OCI-LY3 (cell line): ENCODE measurements around the gene VSIG1.

Experiments
- H2AFZ ChIP-seq: fragments of 200-600, 300-600 bp; shearing (Covaris generic); 2 replicates; pipeline ENCODE4 v1.6.0; 2014; ENCODE audit warnings: antibody characterized with exemption, low read depth, low read length
- H3K27ac ChIP-seq: fragments of 200-600, 300-600 bp; sonication (generic); 2 replicates; pipeline ENCODE4 v1.5.1; 2014; ENCODE audit warnings: mild to moderate bottlenecking, low read length, moderate library complexity, mixed read lengths
- H3K27me3 ChIP-seq: fragments of 200-600, 300-600 bp; sonication (generic); 2 replicates; pipeline ENCODE4 v1.6.1; 2014; ENCODE audit warnings: low read depth, low read length, mixed read lengths
- H3K36me3 ChIP-seq: fragments of 200-600, 300-600 bp; sonication (generic); replicated peaks from 2 replicates; pipeline ENCODE3; 2014; ENCODE audit warnings: low read depth, low read length, mixed read lengths
- H3K4me1 ChIP-seq: fragments of 300-600, 200-600 bp; sonication (generic); 2 replicates; pipeline ENCODE4 v1.6.1; 2014; ENCODE audit warnings: low read length, mixed read lengths
- H3K4me2 ChIP-seq: fragments of 200-600, 300-600 bp; sonication (generic); 2 replicates; pipeline ENCODE4 v1.6.1; 2014; ENCODE audit warnings: low read length, mixed read lengths
- H3K4me3 ChIP-seq: fragments of 300-600, 200-600 bp; sonication (generic); 2 replicates; pipeline ENCODE4 v1.5.1; 2014; ENCODE audit warnings: antibody characterized with exemption, mild to moderate bottlenecking, low read length, moderate library complexity
- H3K79me2 ChIP-seq: fragments of 300-600, 200-600 bp; shearing (Covaris generic); 2 replicates; pipeline ENCODE4 v1.6.1; 2014; ENCODE audit warnings: mild to moderate bottlenecking, low read length, mixed read lengths
- H3K9ac ChIP-seq: fragments of 300-600, 200-600 bp; shearing (Covaris generic); 2 replicates; pipeline ENCODE4 v1.6.0; 2014; ENCODE audit warnings: mild to moderate bottlenecking, low read length, moderate library complexity
- H3K9me3 ChIP-seq: fragments of 200-600, 300-600 bp; shearing (Covaris generic); 2 replicates; pipeline ENCODE4 v1.6.1; 2014; ENCODE audit warnings: low read length, mixed read lengths; ENCODE audit not compliant: insufficient read depth
- H4K20me1 ChIP-seq: fragments of 200-600, 300-600 bp; sonication (generic); 2 replicates; pipeline ENCODE4 v1.6.1; 2016; ENCODE audit warnings: low read length, mixed read lengths; ENCODE audit not compliant: insufficient read depth
- CTCF ChIP-seq: fragments of 200-600, 300-600 bp; sonication (generic); IDR thresholded peaks from 2 replicates; pipeline ENCODE4 v1.5.1; 2014; ENCODE audit warnings: antibody characterized with exemption, low read length, low read depth
- EZH2phosphoT487 ChIP-seq: fragments of 200-600 bp; shearing (Covaris generic); IDR thresholded peaks from 2 replicates; pipeline ENCODE4 v1.6.1; 2018; ENCODE audit warnings: antibody characterized with exemption, mixed run types, low read depth

VSIG1 gene

GRCh38 chrX:108070891-108071290 is 26.0 kb downstream of the VSIG1 start:
- Histone ChIP-seq H3K4me2 (no peak overlapping the region), H3K36me3 (no peaks in the 10 kb centered on the region), H3K4me1 (no peaks in the 10 kb centered on the region), H4K20me1 (no peaks in the 10 kb centered on the region), H3K9me3 (no peaks in the 10 kb centered on the region), H3K79me2 (no peaks in the 10 kb centered on the region), H3K27ac (no peak overlapping the region), H3K9ac (no peak overlapping the region), H2AFZ (no peak overlapping the region), H3K27me3 (no peaks in the 10 kb centered on the region), H3K4me3 (no peak overlapping the region)
- TF ChIP-seq CTCF (no peak), EZH2phosphoT487 (no peak)

- H3K27ac ChIP-seq = no peak overlapping the region
- no peak overlapping the region for H3K4me3 ChIP-seq
- H3K9me3 ChIP-seq = no peaks in the 10 kb centered on the region
- no peak overlapping the region for H3K4me2 ChIP-seq
- H4K20me1 ChIP-seq = no peaks in the 10 kb centered on the region
- TF ChIP-seq EZH2phosphoT487 = no peak
- no peak for TF ChIP-seq CTCF
- H3K9ac ChIP-seq = no peak overlapping the region
- no peaks in the 10 kb centered on the region for H3K27me3 ChIP-seq
- H3K4me1 ChIP-seq = no peaks in the 10 kb centered on the region
- H2AFZ ChIP-seq = no peak overlapping the region
- H3K79me2 ChIP-seq = no peaks in the 10 kb centered on the region
- no peaks in the 10 kb centered on the region for H3K36me3 ChIP-seq
Measured at GRCh38 chrX:108071578-108071977, 26.7 kb downstream of the VSIG1 start.

- Histone ChIP-seq H3K9ac (no peak overlapping the region), H3K4me2 (no peak overlapping the region), H4K20me1 (no peaks in the 10 kb centered on the region), H3K9me3 (no peaks in the 10 kb centered on the region), H3K79me2 (no peaks in the 10 kb centered on the region), H3K27me3 (no peaks in the 10 kb centered on the region), H3K4me1 (no peaks in the 10 kb centered on the region), H3K36me3 (no peaks in the 10 kb centered on the region), H2AFZ (no peak overlapping the region), H3K4me3 (no peak overlapping the region), H3K27ac (no peak overlapping the region)
- no peak for TF ChIP-seq CTCF
- TF ChIP-seq EZH2phosphoT487 = no peak
Measured at GRCh38 chrX:108072746-108073145, 27.9 kb downstream of the VSIG1 start.

- Histone ChIP-seq H3K4me1 (no peaks in the 10 kb centered on the region), H3K36me3 (peaks cover 5% of the 10 kb centered on the region), H3K4me2 (no peak overlapping the region), H2AFZ (no peak overlapping the region), H4K20me1 (no peaks in the 10 kb centered on the region), H3K27me3 (no peaks in the 10 kb centered on the region), H3K9me3 (no peaks in the 10 kb centered on the region), H3K79me2 (no peaks in the 10 kb centered on the region), H3K4me3 (no peak overlapping the region), H3K9ac (no peak overlapping the region), H3K27ac (no peak overlapping the region)
- no peak for TF ChIP-seq CTCF
- TF ChIP-seq EZH2phosphoT487 = no peak
Measured at GRCh38 chrX:108081110-108081509, 36.2 kb downstream of the VSIG1 start.
